Stimulated activated CD8-positive, alpha-beta memory T cell treated with anti-CD3 and anti-CD28 coated beads, Interleukin-12 subunit alpha, Interleukin-12 subunit beta, amount 100 ng/mL, for 24 hours (primary cell): ENCODE data around the gene CCDC88C.

ENCODE experiments used
- DNase-seq: peaks from one replicate; pipeline ENCODE4 v3.0.0-alpha.2; 2020; ENCODE audit errors: extremely low read depth

The CCDC88C gene

DNA sequence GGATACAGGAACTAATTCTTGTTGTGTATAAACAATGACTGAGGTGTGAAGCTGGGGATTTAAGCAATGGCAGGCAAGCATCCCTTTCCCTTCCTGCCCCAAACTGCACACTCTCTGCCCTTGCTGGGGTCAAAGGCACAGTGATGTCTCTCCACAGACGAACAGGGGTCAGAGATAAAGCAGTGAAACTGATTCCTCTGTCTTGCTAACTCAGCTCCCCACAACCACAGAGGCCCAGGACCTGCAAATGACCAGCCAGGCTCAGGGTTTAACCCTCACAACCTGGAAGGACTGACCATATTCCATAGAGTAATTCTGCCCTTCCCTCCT, 67.2 kb downstream of the CCDC88C start:
- DNase-seq: no peak

DNA sequence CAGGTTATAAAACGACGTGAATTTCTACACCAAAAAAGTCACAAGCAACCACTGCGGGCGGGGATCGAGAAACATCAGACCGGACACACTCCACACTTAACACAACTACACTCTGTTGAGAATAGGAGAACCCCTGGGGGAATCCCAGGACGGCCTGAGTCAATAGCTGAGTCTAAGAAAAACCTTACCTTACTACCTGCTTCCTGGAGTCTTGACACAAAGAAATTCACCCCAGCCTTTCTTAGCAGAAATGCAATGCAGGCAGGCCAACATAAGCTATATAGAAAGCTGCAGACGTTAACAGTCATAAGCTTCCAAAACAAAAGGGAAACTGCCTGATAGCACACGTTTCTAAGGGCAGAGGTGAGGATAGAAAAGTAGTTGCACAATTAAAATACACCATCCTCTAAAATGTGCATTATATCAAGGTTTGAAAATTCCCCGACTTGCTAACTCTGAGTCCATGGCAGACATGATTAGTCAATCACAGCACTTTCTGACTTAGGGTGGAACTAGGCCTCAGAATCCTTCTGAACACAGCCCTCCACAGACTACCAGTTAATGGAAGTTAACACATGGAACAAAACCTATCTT, 68.0 kb downstream of the CCDC88C start:
- DNase-seq: peak; percentile 32

DNA sequence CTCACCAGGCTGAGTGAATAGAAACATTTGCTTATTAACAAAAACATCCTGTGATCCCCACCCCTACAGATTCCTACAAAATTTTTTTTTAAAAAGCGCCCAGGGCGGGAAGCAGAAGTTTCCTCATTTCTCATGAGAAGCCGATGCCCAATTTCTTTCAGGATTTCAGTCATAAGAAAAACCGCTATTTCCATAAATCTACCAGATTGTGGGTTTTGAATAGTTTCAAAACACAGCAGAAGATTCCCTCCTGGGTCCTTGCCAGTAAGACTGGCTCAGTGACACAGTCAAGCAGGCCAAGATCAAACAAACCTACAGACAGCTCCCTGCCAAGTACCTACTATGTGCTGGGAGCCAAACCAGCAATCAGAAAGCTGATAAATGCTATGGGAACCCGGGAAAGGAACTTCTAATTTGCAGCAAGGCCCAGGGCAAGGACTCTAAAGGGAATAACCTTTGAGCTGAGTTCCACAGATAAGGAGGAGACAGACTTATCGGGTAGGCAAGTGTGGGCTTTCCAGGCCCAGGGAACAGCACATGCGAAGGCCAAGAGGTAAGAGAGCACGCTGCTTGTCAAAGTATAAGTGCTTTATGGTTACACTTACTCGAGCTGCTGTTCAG, 68.7 kb downstream of the CCDC88C start:
- DNase-seq: no peak

DNA sequence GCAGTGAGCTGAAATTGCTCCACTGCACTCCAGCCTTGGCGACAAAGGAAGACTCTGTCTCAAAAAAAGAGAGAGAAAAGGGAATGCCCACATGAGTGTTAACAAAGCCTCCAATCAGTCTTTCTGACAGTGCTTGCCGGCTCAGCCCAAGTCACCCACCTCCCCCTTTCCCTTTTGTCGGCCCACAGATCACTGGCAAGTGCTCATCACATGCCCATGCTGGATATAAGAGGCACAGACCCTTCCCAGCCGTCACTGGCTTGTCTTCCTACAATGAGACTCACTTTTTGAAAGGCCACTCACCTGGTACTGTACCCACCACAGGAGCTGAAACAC, 70.8 kb downstream of the CCDC88C start:
- no peak for DNase-seq

DNA sequence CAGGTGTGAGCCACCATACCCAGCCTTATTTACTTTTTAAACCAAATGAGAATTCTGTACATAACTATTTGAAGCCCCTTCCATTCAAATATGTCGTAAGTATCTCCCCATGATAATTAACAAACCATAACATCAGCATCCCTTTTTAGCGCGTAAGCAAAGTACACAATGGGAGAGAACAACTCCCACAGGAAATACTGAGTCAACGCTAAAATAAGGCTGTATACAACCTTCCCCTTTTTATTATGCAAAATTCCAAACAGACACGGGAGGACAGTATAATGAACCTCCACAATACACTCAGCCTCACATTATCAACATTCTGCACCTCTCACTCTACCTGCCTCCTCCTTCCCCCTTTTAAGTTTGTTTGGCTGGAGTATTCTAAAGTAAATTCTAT, 73.5 kb downstream of the CCDC88C start:
- DNase-seq: no peak

DNA sequence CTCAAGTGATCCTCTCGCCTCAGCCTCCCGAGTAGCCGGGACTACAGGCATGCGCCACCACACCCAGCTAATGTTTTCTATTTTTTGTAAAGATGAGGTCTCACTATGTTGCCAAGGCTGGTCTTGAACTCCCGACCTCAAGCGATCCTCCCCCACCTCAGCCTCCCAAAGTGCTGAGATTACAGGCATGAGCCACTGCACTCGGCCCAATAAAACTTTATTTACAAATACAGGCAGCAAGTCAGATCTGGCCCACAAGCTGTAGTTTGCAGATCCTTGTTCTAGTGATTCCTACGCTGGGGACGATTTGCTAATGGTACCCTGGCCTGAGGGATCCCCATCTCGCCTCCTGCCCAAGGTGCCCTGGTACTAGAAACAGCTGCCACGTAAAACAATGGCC, 74.6 kb downstream of the CCDC88C start:
- no peak for DNase-seq

DNA sequence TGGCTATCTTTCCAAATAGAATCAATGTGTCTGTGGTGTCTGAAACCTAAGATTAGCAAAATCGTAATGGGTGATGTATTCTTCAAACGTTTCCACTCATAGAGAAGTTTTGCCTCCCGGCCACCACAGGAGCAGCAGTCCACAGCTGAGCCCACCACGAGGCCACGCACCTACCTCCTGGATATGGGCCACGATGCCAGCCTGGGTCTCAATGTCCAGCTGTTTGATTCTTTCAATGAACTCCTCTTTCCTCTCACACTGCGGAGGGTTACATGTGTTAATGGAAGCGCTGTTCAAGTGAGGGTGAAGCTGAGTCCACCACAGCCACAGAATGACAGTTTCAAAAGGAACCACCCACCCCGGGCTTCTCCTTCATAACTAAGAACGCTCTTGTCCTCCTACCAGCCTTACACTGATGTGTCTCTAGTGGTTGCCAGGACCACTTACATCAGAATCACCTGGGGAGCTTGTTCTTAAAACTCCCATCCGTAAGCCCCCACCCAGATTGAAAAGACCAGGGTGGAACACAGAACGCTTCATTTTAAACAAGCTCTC, 75.3 kb downstream of the CCDC88C start:
- DNase-seq: no peak

DNA sequence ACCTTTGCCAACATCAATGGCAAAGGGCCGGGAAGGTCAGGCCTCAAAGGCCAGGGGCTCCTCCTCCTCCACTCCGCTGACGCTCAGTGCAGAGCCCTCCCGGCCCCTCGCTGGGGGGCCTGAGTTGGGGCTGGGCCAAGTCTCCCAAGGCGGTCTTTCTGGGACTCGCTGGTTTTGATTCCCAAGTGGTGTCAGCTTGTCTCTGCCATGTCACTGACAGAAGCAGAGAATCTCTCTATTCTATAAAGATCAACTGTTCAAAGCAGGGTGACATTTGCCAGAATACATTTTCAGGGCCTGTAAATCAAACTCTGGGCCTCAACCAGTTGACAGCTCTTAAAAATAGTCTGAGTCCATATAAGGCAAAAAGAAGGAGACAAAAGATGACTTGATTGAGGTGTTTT, 75.9 kb downstream of the CCDC88C start:
- DNase-seq: no peak

DNA sequence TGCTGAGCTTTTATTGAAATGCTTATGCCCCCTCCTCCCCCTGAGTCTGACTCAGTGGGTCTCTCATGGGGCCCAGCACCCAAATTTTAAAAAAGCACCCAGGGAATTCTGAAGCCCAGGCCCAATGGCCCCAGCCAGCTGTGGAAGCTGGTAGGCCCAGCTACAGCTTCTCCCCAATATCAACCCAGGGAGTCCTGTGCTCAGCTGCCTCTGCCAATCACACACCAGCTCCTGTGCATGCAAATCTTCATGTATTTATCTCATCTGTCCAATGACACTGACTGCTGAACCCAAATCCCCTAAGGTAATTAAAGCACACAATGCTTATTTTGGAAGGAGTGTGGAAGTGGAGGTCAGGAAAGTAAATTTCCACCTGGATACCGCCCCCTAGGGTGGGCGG, 76.3 kb downstream of the CCDC88C start:
- no peak for DNase-seq

DNA sequence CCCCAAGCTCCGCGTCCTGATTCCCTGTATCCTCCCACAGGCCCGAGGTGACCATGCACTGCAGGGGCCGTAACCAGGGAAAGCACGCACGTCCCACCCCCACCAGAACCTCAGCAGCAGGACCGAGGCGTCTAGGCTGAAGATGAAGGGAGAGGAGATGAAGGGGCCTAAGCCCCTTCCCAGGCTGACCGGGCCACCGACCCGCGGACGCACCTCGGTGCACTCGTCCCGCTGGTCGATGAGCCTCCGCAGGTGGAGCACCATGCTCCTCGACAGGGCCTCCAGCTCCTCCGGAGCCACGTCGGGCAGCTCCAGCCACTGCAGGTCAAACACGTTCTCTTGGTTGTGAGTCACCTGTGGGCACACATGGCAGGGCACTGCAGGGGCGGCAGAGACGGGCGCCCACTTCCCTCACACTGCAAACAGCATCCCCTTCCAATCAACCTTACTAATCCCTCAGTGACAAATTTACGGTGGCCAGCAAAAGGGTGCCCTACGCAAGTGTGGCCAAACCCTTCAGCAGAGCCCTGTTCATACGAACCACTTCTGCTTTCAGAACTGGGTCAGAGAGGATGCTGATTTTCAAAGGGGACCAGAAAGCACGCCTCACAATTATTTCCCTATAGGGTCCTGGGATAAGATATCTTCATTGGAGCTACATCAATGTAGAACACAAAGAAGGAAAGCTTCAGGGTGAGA, 77.8 kb downstream of the CCDC88C start:
- DNase-seq: no peak

DNA sequence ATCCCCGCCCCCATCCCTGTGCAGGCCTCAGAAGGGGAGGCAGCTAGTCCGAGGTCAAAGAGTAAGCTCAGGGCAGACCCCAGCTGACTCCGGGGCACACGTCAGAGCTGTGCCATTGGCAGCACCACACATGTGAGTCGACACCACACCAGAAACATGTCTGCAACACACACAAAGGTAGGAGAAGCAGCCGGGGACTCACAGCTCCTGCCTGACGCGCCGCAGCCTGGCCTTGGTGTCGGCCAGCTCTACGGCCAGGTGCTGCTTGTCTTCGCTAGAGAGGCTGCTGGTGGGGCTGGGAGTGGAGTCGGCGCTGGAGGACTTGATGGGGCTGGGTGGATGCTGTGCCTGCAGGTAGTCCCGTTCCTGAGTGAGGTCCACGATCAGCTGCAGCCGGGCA, 78.5 kb downstream of the CCDC88C start:
- DNase-seq: no peak

DNA sequence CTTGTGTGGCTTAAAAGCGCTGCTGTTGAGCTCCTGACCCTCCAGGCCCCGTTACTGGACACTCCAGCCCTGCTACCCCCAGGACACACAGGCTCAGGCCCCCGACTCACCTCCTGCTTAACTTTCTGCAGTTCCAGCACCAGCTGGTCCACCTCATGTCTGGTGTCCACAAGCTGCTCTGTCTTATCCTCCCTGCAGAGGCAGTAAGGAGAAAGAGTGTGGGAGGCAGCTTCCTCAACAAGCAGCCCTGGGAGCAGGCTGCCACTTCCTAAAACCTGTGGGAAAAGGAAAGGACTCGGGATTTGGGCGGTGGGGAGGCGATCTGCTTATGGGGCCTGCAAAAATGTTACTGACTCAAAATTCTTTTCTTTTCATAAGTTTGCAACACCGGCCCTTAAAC, 79.2 kb downstream of the CCDC88C start:
- no peak for DNase-seq

DNA sequence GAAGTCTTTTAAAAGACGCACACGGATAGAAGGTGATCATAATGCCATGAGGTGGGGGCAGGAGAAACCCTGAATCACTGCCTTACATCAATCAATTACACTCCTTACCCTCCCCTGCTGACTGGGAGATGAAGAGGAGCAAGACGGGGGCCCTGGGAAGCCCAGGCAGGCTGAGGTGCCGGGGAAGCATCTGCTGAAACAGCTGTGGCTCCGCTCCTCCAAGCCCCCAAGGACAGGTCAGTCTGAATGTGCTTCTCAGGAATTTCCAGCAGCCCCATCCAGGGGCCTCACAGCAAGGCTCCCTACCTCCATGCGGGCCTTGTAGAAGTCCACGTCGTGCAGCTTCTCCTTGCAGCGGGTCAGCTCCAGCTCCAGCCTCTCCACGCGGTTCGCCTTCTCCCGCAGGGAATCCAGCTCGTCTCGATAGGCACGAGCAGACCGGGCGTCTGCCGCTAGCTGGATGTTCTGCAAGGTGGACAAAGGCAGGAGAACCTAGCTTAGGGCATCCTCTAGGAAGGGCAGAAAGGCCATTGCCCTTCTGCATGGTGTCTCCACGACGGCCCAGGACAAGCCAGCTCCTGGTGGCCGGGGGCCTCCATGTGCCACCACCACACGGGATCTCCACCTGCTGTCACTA, 79.8 kb downstream of the CCDC88C start:
- DNase-seq: no peak

DNA sequence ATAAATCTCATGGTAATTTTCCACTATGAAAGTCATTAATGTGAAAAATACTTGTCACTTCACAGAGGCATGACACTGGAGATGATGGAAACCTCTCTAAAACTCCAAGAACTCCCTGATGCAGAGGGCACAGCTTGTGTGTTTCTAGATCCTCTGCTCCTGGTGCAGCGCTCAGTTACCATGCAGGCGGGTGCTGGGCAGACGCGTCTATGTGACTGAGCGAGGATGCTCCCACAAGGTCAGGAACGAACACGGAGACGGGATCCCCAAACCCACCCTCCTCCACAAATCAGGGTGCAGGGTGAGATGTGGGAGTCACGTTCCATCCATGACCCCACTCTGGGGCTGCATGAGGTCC, 81.5 kb downstream of the CCDC88C start:
- no peak for DNase-seq

DNA sequence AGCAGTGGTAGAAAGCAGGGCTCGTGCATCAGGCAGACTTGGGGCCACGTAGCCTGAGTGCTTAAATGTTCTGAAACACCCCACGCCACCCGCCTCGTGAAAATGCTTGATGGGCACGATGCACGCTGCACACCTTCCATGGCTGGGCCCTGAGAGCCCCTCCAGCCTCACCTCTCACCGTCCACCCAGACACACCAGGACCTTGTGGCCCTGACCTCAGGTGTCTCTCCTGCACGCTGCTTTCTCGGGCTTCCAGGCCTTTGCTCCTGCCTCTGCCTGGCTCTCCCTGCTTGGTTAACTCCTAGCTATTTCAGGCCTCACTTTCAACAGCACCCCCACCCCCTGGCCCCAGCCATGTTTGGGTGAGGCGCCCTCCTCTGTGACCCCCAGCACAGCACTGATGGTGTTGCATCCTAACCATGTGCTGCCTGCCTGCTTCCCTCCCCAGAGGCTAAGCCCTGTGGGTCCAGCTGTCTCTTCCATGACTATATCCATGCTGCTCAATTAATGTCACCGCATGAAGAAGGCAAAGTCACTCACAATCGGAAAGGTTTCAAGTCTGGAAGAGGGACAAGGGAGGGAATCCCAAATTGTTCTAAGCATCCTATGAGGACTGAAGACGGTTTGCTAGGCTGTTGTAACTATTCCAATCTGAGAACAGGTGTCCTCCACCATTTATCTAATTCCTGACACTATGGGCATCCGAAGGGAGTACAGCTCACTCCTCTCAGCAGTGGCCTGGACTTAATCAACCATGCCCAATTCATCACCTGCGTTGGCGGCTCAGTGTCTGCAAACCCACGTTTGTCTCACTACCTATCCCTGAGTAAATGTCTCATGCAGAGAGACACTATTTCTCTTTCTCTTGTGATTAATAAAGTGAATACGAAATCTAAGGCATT, 82.2 kb downstream of the CCDC88C start:
- DNase-seq: no peak

DNA sequence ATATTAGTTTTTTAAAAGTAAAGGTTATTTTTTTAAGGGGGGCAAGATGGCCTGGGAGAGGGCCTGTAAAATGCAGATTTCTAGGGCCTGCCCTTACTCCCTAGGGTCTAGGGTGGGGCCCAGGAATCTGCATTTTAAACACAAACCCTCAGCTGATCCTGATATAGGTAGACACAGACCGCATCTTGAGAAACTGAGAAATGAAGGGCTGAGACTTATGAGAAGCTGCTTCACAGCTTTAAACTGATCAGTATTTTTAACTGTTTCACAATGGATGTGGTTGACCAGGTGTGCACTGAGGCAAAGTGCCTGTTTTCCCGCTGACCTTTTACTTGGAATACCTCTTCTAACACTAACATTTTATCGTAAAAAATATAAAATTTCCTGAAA, 84.0 kb downstream of the CCDC88C start:
- DNase-seq: no peak

DNA sequence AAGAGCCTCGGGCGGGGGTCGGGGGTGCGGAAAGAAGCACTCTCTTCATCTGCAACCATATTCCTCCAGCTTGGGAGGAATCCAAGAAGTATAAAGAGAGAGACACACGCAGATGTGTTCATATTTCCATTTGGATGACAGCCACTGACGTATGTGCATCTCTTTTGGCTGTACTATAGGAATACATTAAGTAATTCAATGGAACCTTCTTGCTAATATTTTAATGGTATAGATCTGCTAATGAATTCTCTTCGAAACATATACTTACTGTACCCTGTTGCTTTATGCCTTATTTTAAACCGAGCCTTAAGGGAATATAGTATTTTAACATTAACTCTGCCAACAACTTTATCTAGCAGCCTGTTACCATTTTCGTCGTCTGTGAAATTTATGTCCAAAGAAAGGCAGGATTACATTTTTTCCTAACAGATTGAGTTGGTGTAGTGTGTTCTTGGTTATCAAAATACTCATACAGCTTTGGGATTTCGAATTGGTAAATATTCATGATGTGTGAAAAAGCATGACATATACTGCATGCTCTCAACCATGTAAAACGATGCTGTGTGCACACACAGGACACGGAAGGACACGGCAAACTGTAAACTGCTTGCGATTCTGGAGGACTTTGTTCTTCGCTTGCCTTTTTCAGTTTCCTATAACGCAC, 84.5 kb downstream of the CCDC88C start:
- no peak for DNase-seq

DNA sequence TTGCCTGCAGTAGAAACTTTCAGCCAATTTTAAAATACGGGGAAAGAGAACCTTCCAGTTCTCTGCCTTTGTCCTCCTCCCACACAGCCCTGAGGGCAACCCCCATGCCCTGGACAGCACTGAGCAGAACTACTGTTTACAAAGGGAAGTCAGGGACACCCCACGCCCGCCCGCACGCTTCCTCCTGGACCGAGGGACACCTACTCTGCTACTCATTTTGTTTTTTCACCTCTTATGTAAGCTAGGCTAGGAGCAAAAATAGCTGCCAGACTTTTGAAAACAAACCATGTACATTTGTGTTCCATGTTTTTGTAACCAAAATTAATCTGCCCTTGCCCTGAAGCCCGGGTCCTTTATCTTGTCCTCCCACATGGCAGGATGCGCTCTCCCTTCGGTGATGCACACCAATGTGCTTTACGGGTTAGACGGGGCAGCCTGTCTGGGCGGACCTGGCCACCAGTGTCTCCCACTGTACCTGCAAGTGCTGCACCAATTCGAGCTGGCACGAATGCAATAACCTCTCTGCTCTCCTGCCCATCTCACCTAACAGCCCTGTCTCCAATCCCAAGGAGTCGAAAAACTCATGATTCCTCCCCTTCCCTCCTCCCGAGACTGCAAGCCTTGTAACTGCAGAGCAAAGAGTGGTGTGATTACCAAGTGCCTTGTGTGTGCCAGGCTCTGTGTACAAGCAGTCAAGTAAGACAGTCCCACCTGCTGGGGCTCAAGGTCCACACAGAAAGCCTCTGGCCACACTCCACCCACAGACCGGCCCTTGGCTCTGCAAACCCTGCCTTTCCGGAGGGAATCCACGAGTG, 85.2 kb downstream of the CCDC88C start:
- no peak for DNase-seq

DNA sequence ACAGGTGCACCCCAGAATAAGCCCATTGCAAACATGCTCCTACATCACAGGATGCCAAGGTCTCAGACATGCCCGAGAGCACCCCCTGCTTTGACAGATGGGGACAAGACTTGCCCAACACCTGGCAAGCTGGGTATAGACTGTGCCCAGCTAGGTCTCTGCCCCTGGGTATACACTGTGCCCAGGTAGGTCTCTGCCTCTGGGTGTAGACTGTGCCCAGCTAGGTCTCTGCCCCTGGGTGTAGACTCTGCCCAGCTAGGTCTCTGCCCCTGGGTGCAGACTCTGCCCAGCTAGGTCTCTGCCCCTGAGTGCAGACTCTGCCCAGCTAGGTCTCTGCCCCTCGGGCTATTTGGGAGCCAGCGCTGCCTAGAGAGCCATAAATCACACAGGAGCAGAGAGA, 85.9 kb downstream of the CCDC88C start:
- DNase-seq: no peak

DNA sequence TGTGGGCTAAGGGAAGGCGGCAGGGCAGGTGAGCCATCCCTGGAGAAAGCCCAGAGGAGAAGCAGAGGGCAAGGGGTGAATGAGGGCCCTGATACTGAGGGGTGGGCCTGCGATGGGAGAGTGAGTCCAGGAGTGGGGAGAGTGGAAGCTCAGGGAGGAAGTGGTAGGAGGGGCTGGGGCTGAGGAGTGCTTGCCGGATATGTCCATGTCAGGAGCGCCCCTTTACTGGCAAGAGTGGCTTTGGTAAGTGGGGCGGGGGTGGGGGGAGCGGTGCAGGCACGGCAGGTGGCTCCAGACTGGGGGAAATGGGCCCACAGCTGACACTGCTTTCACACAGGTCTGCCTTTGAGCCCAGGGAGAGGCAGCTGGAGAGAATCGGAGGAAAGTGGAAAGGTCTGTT, 86.8 kb downstream of the CCDC88C start:
- no peak for DNase-seq
